ENCODE results near the gene BTN2A1. TPM values are rescaled to one million over a fixed set of nuclear protein-coding genes. Genes with fewer than 3 reads are reported as not detected.

BTN2A1 gene
- total RNA-seq, 1 donor from 2014 or later, result 23.8 TPM

DNA sequence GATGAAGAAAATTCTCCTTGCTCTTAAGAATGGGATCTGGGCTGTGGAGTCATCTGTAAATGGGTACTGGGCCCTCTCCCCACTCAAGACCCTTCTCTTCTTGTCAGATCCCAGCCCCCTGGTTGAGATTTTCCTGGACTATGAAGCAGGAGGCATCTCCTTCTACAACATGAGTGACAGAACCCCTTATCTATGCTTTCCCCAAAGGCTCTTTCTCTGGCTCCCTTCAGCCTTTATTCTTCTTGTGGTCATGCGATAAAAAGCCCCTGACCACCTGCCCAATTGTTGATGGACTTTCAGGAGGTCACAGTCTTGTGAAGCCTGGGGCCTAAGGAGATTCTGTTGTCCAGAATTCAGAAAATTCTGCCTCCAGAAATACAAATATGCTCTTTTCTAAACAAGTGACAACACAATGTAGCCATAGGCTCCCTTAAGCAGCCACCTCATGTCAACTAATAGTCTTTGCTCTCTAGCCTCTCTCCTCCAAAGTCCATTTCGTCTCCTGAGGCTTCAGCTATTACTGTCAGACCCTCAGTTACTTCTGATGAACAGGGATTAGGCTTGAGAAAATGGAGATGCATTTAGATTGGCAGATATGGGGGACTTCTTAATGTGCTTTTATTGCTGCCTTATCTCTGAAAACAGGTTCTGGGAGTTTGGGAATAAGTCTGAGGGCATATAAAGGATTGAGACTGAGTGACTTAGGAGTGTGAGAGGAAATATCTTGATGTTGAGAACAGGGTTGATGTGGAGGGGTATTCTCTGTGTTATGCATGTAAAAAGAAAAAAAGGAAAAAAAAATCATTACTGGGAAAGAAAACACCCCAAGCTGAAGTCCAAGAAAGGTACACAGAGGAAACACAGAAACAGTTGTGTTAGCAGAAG is 20.6 kb downstream of the BTN2A1 start:
- Mint-ChIP-seq H3K27ac (no peak overlapping the region), H3K4me3 (no peak overlapping the region), H3K9me3 (no peaks in the 10 kb centered on the region), H3K4me1 (ENCODE audit: unreplicated experiment) (peaks cover 15% of the 10 kb centered on the region), H3K36me3 (peaks cover 3% of the 10 kb centered on the region), H3K27me3 (no peaks in the 10 kb centered on the region)
- TF ChIP-seq, protein P1, sequence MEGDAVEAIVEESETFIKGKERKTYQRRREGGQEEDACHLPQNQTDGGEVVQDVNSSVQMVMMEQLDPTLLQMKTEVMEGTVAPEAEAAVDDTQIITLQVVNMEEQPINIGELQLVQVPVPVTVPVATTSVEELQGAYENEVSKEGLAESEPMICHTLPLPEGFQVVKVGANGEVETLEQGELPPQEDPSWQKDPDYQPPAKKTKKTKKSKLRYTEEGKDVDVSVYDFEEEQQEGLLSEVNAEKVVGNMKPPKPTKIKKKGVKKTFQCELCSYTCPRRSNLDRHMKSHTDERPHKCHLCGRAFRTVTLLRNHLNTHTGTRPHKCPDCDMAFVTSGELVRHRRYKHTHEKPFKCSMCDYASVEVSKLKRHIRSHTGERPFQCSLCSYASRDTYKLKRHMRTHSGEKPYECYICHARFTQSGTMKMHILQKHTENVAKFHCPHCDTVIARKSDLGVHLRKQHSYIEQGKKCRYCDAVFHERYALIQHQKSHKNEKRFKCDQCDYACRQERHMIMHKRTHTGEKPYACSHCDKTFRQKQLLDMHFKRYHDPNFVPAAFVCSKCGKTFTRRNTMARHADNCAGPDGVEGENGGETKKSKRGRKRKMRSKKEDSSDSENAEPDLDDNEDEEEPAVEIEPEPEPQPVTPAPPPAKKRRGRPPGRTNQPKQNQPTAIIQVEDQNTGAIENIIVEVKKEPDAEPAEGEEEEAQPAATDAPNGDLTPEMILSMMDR (conservative IDR thresholded peaks at IDR 0.05), result no peak
- no peak for DNase-seq (ENCODE audit: extremely low spot score, unreplicated experiment)

DNA sequence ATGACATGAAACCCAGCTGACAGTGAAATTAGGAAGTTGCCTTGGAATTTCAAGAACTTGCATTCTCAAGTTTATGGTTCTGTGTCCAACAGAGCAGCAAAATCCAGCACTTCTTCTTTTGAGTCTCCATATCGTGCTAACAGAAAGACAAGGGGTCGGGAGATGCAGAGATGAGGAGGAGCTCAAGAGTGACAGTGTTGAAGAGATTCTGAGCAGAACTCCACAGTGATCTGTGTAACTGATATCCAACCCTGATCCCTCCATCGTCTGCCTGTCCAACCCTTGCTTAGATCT is 21.2 kb downstream of the BTN2A1 start:
- TF ChIP-seq, protein P1 (conservative IDR thresholded peaks at IDR 0.05), result no peak
- Mint-ChIP-seq H3K4me3 (no peak overlapping the region), H3K36me3 (no peaks in the 10 kb centered on the region), H3K27me3 (no peaks in the 10 kb centered on the region), H3K4me1 (ENCODE audit: unreplicated experiment) (peaks cover 10% of the 10 kb centered on the region), H3K9me3 (no peaks in the 10 kb centered on the region), H3K27ac (no peak overlapping the region)
- no peak for DNase-seq (ENCODE audit: extremely low spot score, unreplicated experiment)

- DNase-seq (ENCODE audit: extremely low spot score, unreplicated experiment), result no peak
- no peak overlapping the region for H3K27ac Mint-ChIP-seq
- no peaks in the 10 kb centered on the region for H3K36me3 Mint-ChIP-seq
- TF ChIP-seq, protein P1 (conservative IDR thresholded peaks at IDR 0.05), result no peak
- H3K4me1 Mint-ChIP-seq (ENCODE audit: unreplicated experiment), result no peaks in the 10 kb centered on the region
- H3K9me3 Mint-ChIP-seq, result no peaks in the 10 kb centered on the region
- H3K4me3 Mint-ChIP-seq, result no peak overlapping the region
- no peaks in the 10 kb centered on the region for H3K27me3 Mint-ChIP-seq
Measured at GRCh38 chr6:26482338-26482737, 24.6 kb downstream of the BTN2A1 start.

DNA sequence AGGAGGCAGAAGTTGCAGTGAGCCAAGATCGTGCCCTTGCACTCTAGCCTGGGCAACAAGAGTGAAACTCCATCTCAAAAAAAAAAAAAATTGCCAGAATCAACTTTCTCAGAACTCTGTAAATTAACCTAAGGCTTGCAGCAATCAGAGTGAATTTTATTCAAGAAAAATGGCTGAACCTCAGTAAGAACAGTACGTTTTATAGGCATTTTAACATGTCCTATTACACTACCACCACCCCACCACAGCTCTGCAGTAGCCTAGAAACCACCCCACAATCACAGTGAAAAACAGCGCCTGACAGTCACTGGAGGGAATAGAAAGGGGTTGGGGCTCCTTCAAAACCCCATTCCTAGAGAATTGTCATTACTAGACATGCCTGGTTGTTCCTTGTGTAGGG is 26.0 kb downstream of the BTN2A1 start:
- H3K36me3 Mint-ChIP-seq, result no peaks in the 10 kb centered on the region
- H3K4me1 Mint-ChIP-seq (ENCODE audit: unreplicated experiment), result no peaks in the 10 kb centered on the region
- H3K9me3 Mint-ChIP-seq, result no peaks in the 10 kb centered on the region
- no peak overlapping the region for H3K4me3 Mint-ChIP-seq
- no peak for DNase-seq (ENCODE audit: extremely low spot score, unreplicated experiment)
- TF ChIP-seq, protein P1 (conservative IDR thresholded peaks at IDR 0.05), result no peak
- H3K27me3 Mint-ChIP-seq, result no peaks in the 10 kb centered on the region
- H3K27ac Mint-ChIP-seq, result no peak overlapping the region

GRCh38 chr6:26484161-26484560 is 26.4 kb downstream of the BTN2A1 start:
- TF ChIP-seq, protein P1 (conservative IDR thresholded peaks at IDR 0.05), result no peak
- Mint-ChIP-seq H3K27ac (no peak overlapping the region), H3K4me3 (no peak overlapping the region), H3K4me1 (ENCODE audit: unreplicated experiment) (no peaks in the 10 kb centered on the region), H3K27me3 (no peaks in the 10 kb centered on the region), H3K9me3 (no peaks in the 10 kb centered on the region), H3K36me3 (no peaks in the 10 kb centered on the region)
- DNase-seq (ENCODE audit: extremely low spot score, unreplicated experiment), result no peak
